ENCODE data around the gene CHST8. TPM values are rescaled to one million over a fixed set of nuclear protein-coding genes. Genes with fewer than 3 reads are reported as not detected.

The CHST8 gene
- total and polyA plus RNA-seq, 5 donors from 2014 or later: 0.27 TPM; not detected in 4

GRCh38 chr19:33766623-33767022 lies 144.9 kb downstream of the CHST8 start:
- Mint-ChIP-seq H3K9me3 (no peaks in the 10 kb centered on the region), H3K4me3 (no peak overlapping the region), H3K27me3 (no peaks in the 10 kb centered on the region), H3K36me3 (no peaks in the 10 kb centered on the region), H3K27ac (no peak overlapping the region), H3K4me1 (no peaks in the 10 kb centered on the region)
- Histone ChIP-seq H3K9me3 (ENCODE audit: control insufficient read depth in 2 of 2, low read length in 2 of 2) (no peaks in the 10 kb centered on the region), H3K4me1 (ENCODE audit: control insufficient read depth, insufficient read depth, low read length, poor library complexity, severe bottlenecking) (no peaks in the 10 kb centered on the region), H3K36me3 (ENCODE audit: control insufficient read depth, insufficient read depth, low read length) (no peaks in the 10 kb centered on the region), H3K4me3 (ENCODE audit: low read depth, low read length) (no peak overlapping the region), H3K27me3 (ENCODE audit: control insufficient read depth, insufficient read depth, low read length) (no peaks in the 10 kb centered on the region), H3K27ac (ENCODE audit: insufficient read depth, low read length, poor library complexity, severe bottlenecking) (no peak overlapping the region)
- ATAC-seq (ENCODE audit: low read depth in 2 of 2) (no peak), DNase-seq (no peak)

- Histone ChIP-seq H3K27ac (ENCODE audit: insufficient read depth, low read length, poor library complexity, severe bottlenecking) (no peak overlapping the region), H3K4me1 (ENCODE audit: control insufficient read depth, insufficient read depth, low read length, poor library complexity, severe bottlenecking) (no peaks in the 10 kb centered on the region), H3K36me3 (ENCODE audit: control insufficient read depth, insufficient read depth, low read length) (no peaks in the 10 kb centered on the region), H3K9me3 (ENCODE audit: control insufficient read depth in 2 of 2, low read length in 2 of 2) (no peaks in the 10 kb centered on the region), H3K27me3 (ENCODE audit: control insufficient read depth, insufficient read depth, low read length) (no peaks in the 10 kb centered on the region), H3K4me3 (ENCODE audit: low read depth, low read length) (no peak overlapping the region)
- Mint-ChIP-seq H3K4me1 (no peaks in the 10 kb centered on the region), H3K9me3 (no peaks in the 10 kb centered on the region), H3K36me3 (no peaks in the 10 kb centered on the region), H3K27ac (no peak overlapping the region), H3K4me3 (no peak overlapping the region), H3K27me3 (no peaks in the 10 kb centered on the region)
- DNase-seq (no peak), ATAC-seq (ENCODE audit: low read depth in 2 of 2) (no peak)
Measured at GRCh38 chr19:33767898-33768413, 146.2 kb downstream of the CHST8 start.

- Mint-ChIP-seq H3K27me3 (no peaks in the 10 kb centered on the region), H3K36me3 (no peaks in the 10 kb centered on the region), H3K4me3 (no peak overlapping the region), H3K9me3 (no peaks in the 10 kb centered on the region), H3K27ac (no peak overlapping the region), H3K4me1 (no peaks in the 10 kb centered on the region)
- Histone ChIP-seq H3K4me1 (ENCODE audit: control insufficient read depth, insufficient read depth, low read length, poor library complexity, severe bottlenecking) (no peaks in the 10 kb centered on the region), H3K27me3 (ENCODE audit: control insufficient read depth, insufficient read depth, low read length) (no peaks in the 10 kb centered on the region), H3K36me3 (ENCODE audit: control insufficient read depth, insufficient read depth, low read length) (no peaks in the 10 kb centered on the region), H3K27ac (ENCODE audit: insufficient read depth, low read length, poor library complexity, severe bottlenecking) (no peak overlapping the region), H3K4me3 (ENCODE audit: low read depth, low read length) (no peak overlapping the region), H3K9me3 (ENCODE audit: control insufficient read depth in 2 of 2, low read length in 2 of 2) (no peaks in the 10 kb centered on the region)
- ATAC-seq (ENCODE audit: low read depth in 2 of 2) (no peak), DNase-seq (no peak)
Measured at GRCh38 chr19:33769208-33769607, 147.5 kb downstream of the CHST8 start.

- DNase-seq: no peak
- no peaks in the 10 kb centered on the region for H3K4me1 ChIP-seq (ENCODE audit: control insufficient read depth, insufficient read depth, low read length, poor library complexity, severe bottlenecking)
- H3K9me3 ChIP-seq (ENCODE audit: control insufficient read depth in 2 of 2, low read length in 2 of 2): no peaks in the 10 kb centered on the region
- H3K27me3 ChIP-seq (ENCODE audit: control insufficient read depth, insufficient read depth, low read length): no peaks in the 10 kb centered on the region
- Mint-ChIP-seq H3K4me3 (no peak overlapping the region), H3K36me3 (no peaks in the 10 kb centered on the region), H3K27ac (no peak overlapping the region), H3K9me3 (no peaks in the 10 kb centered on the region), H3K4me1 (no peaks in the 10 kb centered on the region), H3K27me3 (no peaks in the 10 kb centered on the region)
- H3K27ac ChIP-seq (ENCODE audit: insufficient read depth, low read length, poor library complexity, severe bottlenecking): no peak overlapping the region
- H3K36me3 ChIP-seq (ENCODE audit: control insufficient read depth, insufficient read depth, low read length): no peaks in the 10 kb centered on the region
- H3K4me3 ChIP-seq (ENCODE audit: low read depth, low read length): no peak overlapping the region
- ATAC-seq (ENCODE audit: low read depth in 2 of 2): no peak
Measured at GRCh38 chr19:33770107-33770506, 148.4 kb downstream of the CHST8 start.

GRCh38 chr19:33771384-33772101 lies 149.8 kb downstream of the CHST8 start:
- Mint-ChIP-seq H3K36me3 (no peaks in the 10 kb centered on the region), H3K4me1 (no peaks in the 10 kb centered on the region), H3K9me3 (no peaks in the 10 kb centered on the region), H3K27ac (no peak overlapping the region), H3K27me3 (no peaks in the 10 kb centered on the region), H3K4me3 (no peak overlapping the region)
- no peaks in the 10 kb centered on the region for H3K9me3 ChIP-seq (ENCODE audit: control insufficient read depth in 2 of 2, low read length in 2 of 2)
- H3K4me3 ChIP-seq (ENCODE audit: low read depth, low read length): no peak overlapping the region
- no peaks in the 10 kb centered on the region for H3K4me1 ChIP-seq (ENCODE audit: control insufficient read depth, insufficient read depth, low read length, poor library complexity, severe bottlenecking)
- ATAC-seq (ENCODE audit: low read depth in 2 of 2): no peak
- no peaks in the 10 kb centered on the region for H3K27me3 ChIP-seq (ENCODE audit: control insufficient read depth, insufficient read depth, low read length)
- H3K27ac ChIP-seq (ENCODE audit: insufficient read depth, low read length, poor library complexity, severe bottlenecking): no peak overlapping the region
- DNase-seq: peak; percentile 34 to 57 (median 49)
- H3K36me3 ChIP-seq (ENCODE audit: control insufficient read depth, insufficient read depth, low read length): no peaks in the 10 kb centered on the region

GRCh38 chr19:33772102-33772857 lies 150.5 kb downstream of the CHST8 start:
- no peaks in the 10 kb centered on the region for H3K4me1 Mint-ChIP-seq
- Histone ChIP-seq H3K9me3 (ENCODE audit: control insufficient read depth in 2 of 2, low read length in 2 of 2) (no peaks in the 10 kb centered on the region), H3K4me1 (ENCODE audit: control insufficient read depth, insufficient read depth, low read length, poor library complexity, severe bottlenecking) (no peaks in the 10 kb centered on the region), H3K27me3 (ENCODE audit: control insufficient read depth, insufficient read depth, low read length) (no peaks in the 10 kb centered on the region), H3K27ac (ENCODE audit: insufficient read depth, low read length, poor library complexity, severe bottlenecking) (no peak overlapping the region), H3K36me3 (ENCODE audit: control insufficient read depth, insufficient read depth, low read length) (no peaks in the 10 kb centered on the region), H3K4me3 (ENCODE audit: low read depth, low read length) (no peak overlapping the region)
- DNase-seq (no peak), ATAC-seq (ENCODE audit: low read depth in 2 of 2) (no peak)
- H3K9me3 Mint-ChIP-seq: no peaks in the 10 kb centered on the region
- H3K27me3 Mint-ChIP-seq: no peaks in the 10 kb centered on the region
- no peak overlapping the region for H3K4me3 Mint-ChIP-seq
- H3K36me3 Mint-ChIP-seq: no peaks in the 10 kb centered on the region
- H3K27ac Mint-ChIP-seq: no peak overlapping the region

GRCh38 chr19:33772858-33773180 lies 151.1 kb downstream of the CHST8 start:
- Mint-ChIP-seq H3K9me3 (no peaks in the 10 kb centered on the region), H3K4me3 (no peak overlapping the region), H3K27me3 (no peaks in the 10 kb centered on the region), H3K36me3 (no peaks in the 10 kb centered on the region), H3K4me1 (no peaks in the 10 kb centered on the region), H3K27ac (no peak overlapping the region)
- DNase-seq (no peak), ATAC-seq (ENCODE audit: low read depth in 2 of 2) (no peak)
- H3K9me3 ChIP-seq (ENCODE audit: control insufficient read depth in 2 of 2, low read length in 2 of 2): no peaks in the 10 kb centered on the region
- H3K27ac ChIP-seq (ENCODE audit: insufficient read depth, low read length, poor library complexity, severe bottlenecking): no peak overlapping the region
- H3K4me3 ChIP-seq (ENCODE audit: low read depth, low read length): no peak overlapping the region
- H3K4me1 ChIP-seq (ENCODE audit: control insufficient read depth, insufficient read depth, low read length, poor library complexity, severe bottlenecking): no peaks in the 10 kb centered on the region
- H3K36me3 ChIP-seq (ENCODE audit: control insufficient read depth, insufficient read depth, low read length): no peaks in the 10 kb centered on the region
- H3K27me3 ChIP-seq (ENCODE audit: control insufficient read depth, insufficient read depth, low read length): no peaks in the 10 kb centered on the region

Measured in CD4-positive, CD25-positive, alpha-beta regulatory T cell (primary cell).